HG03280 (cell line): Measurements from ENCODE around the gene UTP3.
A peak's percentile ranks its signal among the peaks of the same experiment; 100 is the strongest.
"Not testable (repeated sequence)": the region's sequence is repeated elsewhere in the genome, so short reads cannot be mapped to it uniquely, and the experiment has no call there.

Experiments used
- ATAC-seq: cut with Tn5 transposase; IDR thresholded peaks from one replicate; pipeline ENCODE4 v1.9.1; 2021; ENCODE audit warnings: mild to moderate bottlenecking, moderate library complexity; ENCODE audit not compliant: unreplicated experiment

The UTP3 gene

GRCh38 chr4:70714079-70714887 is 26.0 kb downstream of the UTP3 start:
- peak; percentile 60 for ATAC-seq

DNA sequence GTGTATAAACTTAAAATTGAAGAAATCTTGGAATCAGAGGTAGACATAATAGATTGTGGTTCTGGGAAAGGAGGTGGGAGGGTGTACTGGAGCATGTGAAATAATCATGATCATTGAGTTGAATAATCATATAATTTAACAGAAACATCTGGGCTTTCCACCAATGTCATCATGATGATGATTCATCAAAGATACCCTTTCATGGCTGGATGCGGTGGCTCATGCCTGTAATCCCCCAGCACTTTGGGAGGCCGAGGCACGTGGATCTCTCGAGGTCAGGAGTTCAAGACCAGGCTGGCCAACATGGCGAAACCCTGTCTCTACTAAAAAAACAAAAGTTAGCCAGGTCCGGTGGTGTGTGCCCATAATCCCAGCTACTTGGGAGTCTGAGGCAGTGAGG is 26.8 kb downstream of the UTP3 start:
- no peak for ATAC-seq

GRCh38 chr4:70718811-70719604 is 30.7 kb downstream of the UTP3 start:
- no peak for ATAC-seq

GRCh38 chr4:70721747-70722146 is 33.4 kb downstream of the UTP3 start, which contains the start of gene RUFY3:
Gene RUFY3, plus strand, starts transcription at chr4:70721964. Its CDS starts 610 bp downstream, at chr4:70722574.
- no peak for ATAC-seq

- no peak for ATAC-seq
These were observed 34.0 kb downstream of the UTP3 start for GRCh38 chr4:70722199-70722791.

DNA sequence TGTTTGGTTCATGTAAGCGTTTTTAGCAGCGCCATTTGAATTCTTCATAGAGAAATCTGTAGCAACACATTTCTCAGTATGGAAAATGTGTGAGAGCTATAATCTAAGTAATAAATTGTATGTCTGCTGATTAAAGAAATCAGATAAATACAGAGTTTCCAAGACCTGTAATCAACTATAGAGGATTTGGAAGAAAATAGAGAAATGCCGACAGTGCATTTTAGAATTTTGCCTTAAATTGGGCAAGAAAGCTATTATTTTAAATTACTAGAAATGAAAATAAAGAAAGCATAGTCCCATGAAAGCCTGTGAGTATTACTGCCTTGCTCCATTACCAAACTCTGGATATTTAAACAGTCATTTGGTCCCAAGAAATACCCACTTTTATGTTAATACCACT is 36.1 kb downstream of the UTP3 start:
- ATAC-seq = no peak

- no peak for ATAC-seq
These were observed 37.3 kb downstream of the UTP3 start for GRCh38 chr4:70725633-70726032.

DNA sequence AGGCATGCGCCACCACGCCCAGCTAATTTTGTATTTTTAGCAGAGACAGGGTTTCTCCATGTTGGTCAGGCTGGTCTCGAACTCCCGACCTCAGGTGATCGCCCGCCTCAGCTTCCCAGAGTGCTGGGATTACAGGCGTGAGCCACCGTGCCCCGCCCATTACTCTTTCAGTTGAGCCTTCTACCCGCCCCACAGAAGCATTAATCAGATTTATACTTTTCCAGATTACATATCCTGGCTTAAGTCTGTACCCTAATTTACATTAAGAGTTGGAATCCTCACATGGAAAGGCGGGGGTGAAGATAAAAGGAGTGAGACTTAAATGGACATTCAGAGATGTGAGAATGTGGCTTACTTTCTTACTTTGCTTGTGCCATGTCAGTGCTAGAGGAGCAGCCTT is 38.2 kb downstream of the UTP3 start:
- not testable (repeated sequence) for ATAC-seq

- ATAC-seq = no peak
These were observed 39.8 kb downstream of the UTP3 start for GRCh38 chr4:70728091-70728490.

- not testable (repeated sequence) for ATAC-seq
These were observed 44.5 kb downstream of the UTP3 start for GRCh38 chr4:70732878-70733277.

- peak; percentile 86 for ATAC-seq
These were observed 46.0 kb downstream of the UTP3 start for GRCh38 chr4:70734168-70734954.

GRCh38 chr4:70734971-70735370 is 46.6 kb downstream of the UTP3 start:
- ATAC-seq = no peak

GRCh38 chr4:70735915-70736314 is 47.6 kb downstream of the UTP3 start:
- not testable (repeated sequence) for ATAC-seq

DNA sequence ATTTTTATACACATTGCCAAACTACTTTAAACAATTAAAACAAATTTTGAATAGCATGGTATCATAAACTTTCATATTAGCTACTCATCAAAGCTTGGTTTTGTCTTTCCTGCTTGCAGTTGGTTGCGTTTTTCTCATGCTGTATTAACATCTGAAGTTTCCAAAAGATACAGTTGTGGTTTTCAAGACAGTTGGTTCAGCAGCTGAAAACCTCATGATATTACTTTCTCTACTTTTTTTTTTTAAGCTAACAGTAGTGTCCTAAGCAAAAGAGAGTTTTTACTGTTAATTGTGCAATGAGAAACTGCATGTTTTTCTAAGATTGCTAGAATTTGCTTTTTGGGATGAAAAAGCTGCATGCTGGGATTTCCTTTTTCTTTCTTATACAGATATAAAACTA is 48.7 kb downstream of the UTP3 start:
- no peak for ATAC-seq

- ATAC-seq = no peak
These were observed 49.1 kb downstream of the UTP3 start for GRCh38 chr4:70737409-70737808.

DNA sequence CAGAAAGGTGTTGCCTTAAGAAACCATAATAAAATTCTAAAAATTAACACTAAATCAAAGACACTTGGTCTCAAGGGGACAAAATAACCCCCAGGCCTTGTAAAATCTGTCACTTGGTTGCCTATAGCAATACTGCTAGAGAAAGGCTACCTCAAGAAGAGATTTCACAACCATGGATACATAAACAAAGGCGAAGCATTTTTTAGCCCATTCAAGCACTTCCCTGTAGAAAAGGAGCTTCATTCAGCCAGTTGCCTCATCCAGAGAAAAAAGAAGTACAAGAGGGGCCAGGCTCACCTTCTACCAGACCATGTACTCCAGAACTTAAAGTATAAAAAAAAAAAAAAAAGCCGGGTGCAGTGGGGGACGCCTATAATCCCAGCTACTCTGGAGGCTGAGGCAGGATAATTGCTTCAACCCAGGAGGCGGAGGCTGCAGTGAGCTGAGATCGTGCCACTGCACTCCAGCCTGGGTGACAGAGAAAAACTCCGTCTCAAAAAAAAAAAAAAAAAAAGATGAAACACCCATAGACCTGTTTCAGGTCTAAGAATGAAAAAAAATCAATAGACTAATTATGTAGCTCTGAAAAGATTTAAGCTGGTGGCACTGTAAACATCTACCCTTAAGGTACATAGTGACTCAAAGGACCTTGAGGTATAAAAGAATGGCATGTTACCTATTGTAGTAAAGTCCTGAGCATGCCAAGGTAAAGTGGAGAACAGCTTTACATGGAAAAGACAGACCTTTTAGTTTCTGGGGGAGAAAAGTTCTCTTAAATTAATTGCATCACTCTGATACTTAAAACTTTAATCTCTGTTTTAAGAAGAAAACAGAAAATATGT is 51.4 kb downstream of the UTP3 start:
- no peak for ATAC-seq
